Forelimb muscle (tissue), 1 donor: ENCODE results near the gene ANKRD12. TPM values are rescaled to one million over a fixed set of nuclear protein-coding genes. Genes with fewer than 3 reads are reported as not detected.
A peak's percentile ranks its signal among the peaks of the same experiment; 100 is the strongest.

Source experiments
- DNase-seq: peaks from one replicate; pipeline ENCODE4 v3.0.0-alpha.2; 2013; ENCODE audit warnings: low read depth
- polyA plus RNA-seq: library from polyadenylated mRNA; unstranded; fragments of 120-200 nt; gene quantifications from one replicate; pipeline ENCODE4 v1.2.1, GENCODE V29; 2013; ENCODE audit not compliant: insufficient read length

ANKRD12 gene
- polyA plus RNA-seq, 1 donor = 18.9 TPM

DNA sequence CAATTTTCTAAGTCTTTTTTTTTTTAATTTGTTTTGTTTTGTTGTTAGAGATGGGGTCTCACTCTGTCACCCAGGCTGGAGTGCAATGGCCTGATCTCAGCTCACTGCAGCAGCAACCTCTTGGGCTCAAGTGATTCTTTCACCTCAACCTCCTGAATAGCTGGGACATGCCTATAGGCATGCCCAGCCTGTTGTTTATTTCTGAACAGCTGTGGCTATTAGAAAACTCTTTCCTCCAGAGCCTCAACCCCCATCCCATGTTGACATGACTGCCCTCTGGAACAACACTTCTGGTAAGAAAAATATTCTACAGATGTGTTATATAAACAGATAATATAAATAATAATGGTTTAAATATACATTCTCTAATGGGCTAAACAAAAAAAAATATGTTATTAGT lies 153.6 kb downstream of the ANKRD12 start:
- no peak for DNase-seq

DNA sequence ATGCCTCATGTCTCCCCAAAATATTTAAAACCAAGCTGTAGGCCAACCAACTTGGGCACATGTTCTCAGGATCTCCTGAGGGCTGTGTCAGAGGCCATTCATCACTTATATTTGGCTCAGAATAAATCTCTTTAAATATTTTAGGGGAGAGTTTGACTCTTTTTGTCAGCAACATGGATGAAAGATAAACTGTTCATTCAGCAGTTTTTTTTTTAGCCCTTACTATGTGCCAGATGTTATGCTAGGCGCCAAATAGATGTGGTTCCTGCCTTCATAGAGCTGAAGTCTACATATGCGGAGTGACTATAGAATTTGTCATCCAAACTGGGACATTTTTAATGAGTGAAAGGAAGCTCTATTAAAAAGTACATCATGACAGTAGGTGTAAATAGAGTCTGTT lies 155.5 kb downstream of the ANKRD12 start:
- no peak for DNase-seq

DNA sequence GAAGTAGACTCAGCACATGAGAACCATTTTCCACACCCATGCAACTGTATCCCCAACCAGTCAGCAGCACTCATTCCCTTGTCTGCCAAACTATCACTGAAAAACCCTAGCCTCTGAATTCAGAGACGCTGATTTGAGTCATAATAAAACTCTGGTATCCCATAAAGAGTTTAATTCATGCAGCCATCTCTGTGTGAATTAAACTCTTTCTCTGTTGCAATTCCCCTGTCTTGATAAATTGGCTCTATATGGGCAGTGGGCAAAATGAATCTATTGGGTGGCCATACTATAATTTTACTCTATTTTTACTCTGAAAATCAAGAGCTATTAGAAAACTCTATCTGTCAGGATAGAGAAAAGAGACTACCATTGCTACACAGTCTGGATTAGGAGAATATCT lies 157.4 kb downstream of the ANKRD12 start:
- no peak for DNase-seq

DNA sequence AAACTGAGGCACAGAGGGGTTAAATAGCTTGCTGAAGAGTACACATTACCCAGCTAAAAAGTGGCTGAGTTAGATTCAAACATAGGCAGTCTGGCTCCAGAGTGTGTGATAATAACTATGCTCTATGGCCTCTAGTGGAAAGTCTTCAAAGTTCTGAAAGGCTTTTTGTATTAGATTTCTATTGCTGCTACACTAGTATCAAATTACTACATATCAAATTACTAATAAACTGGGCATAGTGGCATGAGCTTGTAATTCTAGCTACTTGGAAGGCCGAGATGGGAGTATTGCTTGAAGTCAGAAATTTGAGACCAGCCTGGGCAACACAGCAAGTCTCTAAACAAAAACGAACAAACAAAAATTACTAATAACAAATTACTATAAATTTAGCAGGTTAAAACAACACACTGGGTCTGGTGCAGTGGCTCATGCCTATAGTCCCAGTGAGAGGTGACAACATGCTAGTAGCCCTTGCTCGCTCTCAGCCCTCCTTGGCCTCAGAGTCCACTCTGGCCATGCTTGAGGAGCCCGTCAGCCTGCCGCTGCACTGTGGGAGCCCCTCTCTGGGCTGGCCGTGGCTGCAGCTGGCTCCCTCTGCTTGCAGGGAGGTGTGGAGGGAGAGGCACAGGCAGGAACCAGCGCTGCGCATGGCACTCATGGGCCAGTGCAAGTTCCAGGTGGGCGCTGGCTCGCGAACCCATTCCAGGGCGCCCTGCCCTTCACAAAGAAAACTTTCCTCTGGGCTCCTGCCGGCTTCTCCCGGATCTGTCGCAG lies 159.8 kb downstream of the ANKRD12 start:
- no peak for DNase-seq

DNA sequence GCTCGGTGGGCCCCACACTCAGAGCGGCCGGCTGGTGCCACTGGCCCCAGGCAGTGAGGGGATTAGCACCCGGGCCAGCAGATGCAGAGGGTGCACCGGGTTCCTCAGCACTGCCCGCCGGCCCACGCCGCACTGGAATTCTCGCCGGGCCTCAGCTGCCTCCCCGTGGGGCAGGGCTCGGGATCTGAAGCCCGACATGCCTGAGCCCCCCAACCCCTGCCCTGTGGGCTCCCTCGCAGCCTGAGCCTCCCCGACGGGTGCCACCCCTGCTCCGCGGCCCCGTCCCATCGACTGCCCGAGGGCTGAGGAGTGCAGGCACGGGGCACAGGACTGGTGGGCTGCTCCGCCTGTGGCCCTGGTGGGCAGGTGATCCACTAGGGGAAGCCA lies 160.4 kb downstream of the ANKRD12 start:
- DNase-seq = no peak

GRCh38 chr18:9304388-9305070 lies 167.9 kb downstream of the ANKRD12 start:
- no peak for DNase-seq

DNA sequence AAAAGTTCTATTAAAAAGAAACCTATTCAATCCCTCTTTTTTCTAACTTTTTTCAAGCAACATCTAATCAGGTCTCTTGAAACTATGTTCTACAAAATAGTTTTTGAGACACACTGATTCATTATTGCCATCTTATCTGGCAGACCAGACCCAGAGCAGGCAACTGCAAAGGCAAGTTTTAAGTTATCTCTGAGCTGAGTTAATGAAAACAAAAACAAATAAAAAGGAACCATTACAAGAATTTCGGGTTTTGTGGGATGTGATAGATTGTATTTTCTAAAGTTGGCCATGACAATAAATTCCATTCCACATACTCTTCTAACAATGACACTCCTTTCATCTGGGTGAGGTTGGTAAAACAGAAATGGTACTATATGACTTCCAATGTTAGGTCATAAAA lies 182.8 kb downstream of the ANKRD12 start:
- no peak for DNase-seq

GRCh38 chr18:9321017-9321452 lies 184.5 kb downstream of the ANKRD12 start:
- no peak for DNase-seq

- DNase-seq = no peak
Observed at GRCh38 chr18:9321736-9322135, 185.2 kb downstream of the ANKRD12 start.

DNA sequence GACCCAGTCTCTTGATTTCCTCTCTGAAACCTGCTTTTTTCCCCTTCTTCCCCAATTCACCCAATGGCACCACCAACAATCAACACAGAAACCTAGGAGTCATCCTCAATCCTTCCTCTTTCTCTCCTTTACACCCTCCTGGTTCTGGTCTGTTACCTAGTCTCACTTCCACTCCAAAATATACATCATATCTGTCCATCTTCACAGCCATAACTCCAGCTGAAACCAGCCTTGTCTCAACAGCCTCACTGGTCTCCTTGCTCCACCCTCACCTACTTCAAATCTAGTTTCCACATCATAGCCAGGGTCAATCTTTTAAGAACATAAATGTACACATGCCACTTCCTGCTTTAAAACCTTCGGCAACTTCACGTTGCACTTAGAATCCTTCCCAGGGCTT lies 186.2 kb downstream of the ANKRD12 start:
- DNase-seq = no peak

GRCh38 chr18:9323750-9324445 lies 187.3 kb downstream of the ANKRD12 start:
- DNase-seq = no peak

DNA sequence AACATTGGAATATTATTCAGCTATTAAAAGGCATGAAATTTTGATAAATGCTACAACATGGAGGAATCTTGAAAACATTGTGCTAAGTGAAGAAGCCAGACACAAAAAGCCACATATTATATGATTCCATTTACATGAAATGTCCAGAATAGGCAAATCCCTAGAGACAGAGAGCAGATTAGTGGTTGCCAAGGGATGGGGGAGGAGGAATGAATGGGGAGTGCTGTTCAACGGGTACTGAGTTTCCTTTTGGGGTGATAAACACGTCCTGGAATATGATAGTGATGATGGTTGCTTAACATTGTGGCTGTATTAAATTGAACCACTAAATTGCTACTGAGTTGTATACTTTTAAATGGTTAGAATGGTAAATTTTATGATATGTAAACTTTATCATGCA lies 189.1 kb downstream of the ANKRD12 start:
- DNase-seq = no peak

DNA sequence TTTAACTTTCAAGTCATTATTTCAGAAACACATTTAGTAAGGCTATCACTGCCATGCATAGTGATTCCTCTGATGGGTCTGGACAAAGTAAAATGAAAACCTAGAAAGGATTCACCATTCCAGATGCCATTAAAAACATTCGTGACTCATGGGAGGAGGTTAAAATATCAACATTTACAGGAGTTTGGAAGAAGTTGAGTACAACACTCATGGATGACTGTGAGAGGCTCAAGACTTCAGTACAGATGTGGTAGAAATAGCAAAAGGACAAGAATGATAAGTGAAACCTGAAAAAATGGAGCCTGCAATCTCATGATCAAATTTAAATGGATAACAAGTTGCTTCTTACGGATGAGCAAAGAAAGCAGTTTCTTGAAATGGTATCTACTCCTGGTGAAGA lies 192.2 kb downstream of the ANKRD12 start:
- no peak for DNase-seq

DNA sequence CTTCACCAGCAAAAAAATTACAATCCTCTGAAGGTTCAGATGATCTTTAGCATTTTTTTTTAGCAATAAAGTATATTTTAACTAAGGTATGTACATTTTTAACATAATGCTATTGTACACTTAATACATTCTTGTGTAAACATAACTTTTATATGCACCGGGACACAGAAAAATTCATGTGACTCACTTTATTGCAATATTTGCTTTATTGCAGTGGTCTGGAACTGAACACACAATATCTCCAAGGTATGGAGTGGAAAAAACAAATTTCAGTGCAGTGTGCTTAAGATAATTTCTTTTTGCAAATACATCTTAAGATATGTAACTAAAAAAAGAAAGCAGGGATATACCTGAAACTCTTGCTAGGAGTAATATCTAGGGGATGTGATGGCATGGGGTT lies 192.9 kb downstream of the ANKRD12 start:
- DNase-seq = no peak

DNA sequence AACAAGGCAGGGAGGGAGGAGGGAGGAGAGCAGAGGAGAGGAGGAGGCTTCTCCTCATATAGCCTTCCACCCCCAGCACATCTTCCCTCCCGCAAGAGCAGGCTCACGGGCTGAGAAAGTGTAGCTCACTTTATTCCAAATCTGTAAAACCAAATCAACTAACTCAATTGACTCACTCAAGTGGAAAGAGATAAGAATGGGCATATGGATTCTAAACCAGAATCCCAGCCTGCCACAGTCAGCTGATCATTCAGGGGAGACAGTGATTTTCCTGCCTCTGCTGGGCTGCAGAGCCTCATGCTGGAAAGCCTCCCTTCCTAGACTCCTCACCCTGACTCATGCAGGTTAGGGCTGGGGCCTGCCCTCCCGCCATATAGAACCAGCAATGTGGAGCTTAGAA lies 193.8 kb downstream of the ANKRD12 start:
- DNase-seq = no peak

DNA sequence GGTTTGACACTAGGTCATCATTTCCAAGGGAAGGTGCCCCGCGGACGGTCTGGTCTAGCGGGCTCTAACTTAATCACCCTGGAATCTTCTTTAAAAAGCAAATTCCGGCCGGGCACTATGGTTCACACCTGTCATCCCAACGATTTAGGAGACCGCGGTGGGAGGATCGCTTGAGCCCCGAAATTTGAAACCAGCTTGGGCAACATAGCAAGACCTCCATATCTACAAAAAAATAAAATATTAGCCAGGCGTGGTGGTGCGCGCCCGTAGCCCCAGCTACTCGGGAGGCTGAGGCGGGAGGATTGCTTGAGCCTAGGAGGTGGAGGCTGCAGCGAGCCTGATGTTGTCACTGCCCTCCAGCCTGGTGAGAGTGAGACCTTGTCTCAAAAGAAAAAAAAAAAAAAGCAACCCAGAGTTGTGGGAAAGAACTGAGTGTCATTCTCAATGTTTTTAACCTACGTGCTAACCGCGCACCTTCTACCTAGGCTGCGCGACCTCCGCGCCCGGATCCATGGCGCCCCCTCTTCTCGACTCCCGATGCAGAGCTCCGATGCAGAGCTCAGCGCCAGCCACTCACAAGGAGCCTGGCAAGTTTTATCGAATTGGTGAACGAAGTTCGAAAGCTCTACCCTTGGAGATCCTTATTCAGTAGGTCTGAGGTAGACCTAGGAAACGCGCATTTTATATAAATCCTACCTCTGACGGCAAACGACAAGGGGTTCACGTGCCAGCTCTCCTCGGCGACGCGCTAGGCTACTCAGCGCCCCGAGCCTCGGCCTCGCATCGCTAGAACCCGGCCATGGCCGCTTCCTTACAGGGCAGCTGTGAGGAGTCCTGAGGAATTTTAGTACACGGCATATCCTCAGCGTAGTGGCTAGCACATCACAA lies 197.1 kb downstream of the ANKRD12 start:
- no peak for DNase-seq

DNA sequence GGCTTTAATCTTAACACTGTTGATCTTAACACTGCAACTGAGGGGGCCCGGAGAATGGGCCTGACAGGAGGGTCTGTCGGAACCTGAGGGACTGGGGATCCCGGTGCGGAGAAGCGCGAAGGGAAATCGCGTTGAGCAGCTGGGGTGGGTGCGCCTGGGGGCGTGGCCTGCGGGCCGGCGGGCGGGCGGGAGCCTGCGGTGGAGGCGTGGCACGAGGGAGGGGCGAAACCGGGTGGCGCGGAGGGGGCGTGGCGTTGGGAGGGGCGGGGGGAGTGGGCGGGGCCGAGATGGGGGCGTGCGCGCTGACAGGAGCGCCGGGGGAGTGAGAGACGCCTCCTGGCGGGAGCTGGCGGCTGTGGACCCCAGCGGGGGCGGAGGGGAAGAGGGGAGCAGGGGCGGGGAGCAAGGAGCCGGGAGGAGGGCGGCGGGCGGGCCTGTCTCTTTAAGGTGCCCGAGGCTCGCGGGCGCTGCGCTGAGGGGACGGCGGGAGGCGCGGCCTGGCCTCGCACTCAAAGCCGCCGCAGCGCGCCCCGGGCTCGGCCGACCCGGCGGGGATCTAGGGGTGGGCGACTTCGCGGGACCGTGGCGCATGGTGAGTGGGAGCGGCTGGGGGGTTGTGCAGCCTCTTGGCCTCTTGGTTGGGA lies 197.9 kb downstream of the ANKRD12 start, which contains the start of gene TWSG1:
Gene TWSG1 (plus strand): TSS at position 445 of the 644 bp plus-strand sequence. CDS start 2,457 bp downstream, outside the sequence.
- peak; percentile 60 for DNase-seq

DNA sequence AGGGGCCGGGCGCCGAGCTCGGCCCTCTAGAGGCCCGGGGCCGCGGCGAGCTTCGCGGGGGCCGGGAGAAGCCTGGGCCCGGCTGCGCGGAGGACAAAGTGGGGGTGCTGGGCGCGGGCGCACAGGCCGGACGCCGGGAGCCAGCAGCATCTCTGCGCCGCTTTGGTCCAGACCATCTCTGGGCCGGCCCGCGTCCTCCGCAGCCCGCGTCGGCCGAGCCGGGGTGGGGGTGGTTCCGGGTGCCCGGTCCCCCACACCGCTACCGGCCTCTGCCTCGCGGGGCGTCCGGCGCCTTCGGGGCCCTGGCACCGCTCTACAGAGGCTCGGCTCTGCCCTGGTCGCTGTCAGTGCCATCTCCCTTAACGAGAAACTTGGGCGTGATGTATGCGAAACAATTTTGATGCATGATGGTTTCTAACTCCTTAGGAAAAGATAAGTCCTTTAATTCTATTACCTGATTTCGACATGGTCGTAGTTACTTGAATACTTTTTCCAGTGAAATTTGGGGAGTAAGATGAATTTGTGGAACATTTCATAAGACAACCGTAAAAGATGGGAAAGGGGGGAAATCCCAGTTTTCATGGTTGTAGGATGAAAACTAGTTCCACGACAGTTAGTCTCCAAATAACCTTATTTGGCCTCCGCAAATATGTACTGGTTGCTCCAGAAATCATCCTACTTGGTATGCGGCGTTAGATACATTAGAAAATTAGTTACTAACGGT lies 198.6 kb downstream of the ANKRD12 start:
- no peak for DNase-seq
